ENCODE measurements around the gene TMOD2.

TMOD2 gene

DNA sequence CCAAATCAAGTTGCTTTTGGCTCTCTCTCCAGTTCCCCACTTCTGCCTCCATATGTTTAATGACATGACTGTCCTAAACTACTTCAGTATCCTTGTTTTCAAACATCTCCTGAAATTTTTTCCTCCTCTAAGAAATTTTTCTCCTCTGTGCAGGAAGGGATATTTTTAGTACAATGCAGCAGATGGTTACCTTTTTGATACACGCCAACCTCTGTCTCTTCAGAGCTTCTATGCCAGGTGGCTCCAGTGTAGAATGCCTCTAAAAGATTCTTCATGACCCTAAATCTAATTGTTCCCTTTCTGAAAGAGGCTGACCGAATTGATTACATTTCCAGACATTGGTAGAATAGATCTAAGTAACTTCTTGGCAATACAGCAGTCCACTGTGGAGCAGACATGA is 111.7 kb downstream of the TMOD2 start:
- no peak for DNase-seq

DNA sequence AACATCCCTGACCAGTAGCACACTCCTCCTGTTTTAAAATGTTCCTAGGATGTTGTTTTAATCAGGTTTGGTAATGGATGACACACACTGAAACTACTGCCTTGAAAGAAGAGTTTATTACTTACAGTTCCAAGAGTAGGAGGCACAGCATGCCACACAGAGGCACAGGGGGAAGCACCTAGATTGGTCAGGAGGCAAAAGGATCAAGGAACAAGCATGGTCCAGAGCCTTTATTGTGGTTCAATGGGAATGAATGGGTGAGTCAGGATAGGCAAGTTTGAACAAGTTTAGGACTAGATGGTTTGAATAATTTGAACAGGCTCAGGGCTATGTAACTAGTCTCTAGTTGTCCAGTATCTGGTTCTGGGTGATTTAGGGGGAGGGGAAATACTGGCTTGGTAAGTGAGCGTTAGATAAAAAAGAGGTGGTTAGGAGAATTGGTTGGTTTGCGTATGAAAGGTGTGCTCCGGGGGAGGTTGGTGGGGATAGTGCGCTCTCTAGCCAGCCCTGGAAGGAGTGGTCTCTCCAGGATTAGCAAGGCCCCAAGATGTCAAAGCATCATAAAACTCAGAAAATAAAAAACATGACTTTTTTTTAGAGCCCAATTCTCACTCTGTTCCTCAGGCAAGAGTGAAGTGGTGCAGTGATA is 113.1 kb downstream of the TMOD2 start:
- no peak for DNase-seq

DNA sequence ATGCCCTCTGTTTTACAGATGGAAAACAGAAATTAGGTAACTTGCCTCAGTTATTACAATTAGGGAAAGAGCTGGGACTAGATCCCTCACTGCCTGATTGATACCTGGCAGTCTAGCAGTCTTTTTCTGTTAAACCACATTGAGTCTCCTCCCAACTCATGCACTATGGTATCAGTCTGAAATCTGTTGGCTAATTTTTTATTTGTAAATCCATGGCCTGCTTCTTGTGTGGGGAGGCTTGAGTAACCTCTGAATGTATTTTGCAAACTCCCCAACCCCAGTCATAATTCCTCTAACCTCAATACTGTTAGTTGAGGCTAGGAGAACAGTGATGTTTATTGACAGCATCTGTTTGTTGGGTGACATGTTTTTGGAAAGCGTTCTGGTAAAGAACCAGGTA is 113.9 kb downstream of the TMOD2 start:
- DNase-seq: peak; percentile 54

Data from hematopoietic multipotent progenitor cell treated with erythropoietin and hydrocortisone succinate and interleukin-3 and kit ligand, for 6 days (in vitro differentiated cells).